ENCODE measurements around the gene CD44. TPM values are rescaled to one million over a fixed set of nuclear protein-coding genes. Genes with fewer than 3 reads are reported as not detected.

The CD44 gene
- polyA plus RNA-seq, 2 of the 4 experiments (the other 2 are of a cell fraction) = 309 to 585 TPM

DNA sequence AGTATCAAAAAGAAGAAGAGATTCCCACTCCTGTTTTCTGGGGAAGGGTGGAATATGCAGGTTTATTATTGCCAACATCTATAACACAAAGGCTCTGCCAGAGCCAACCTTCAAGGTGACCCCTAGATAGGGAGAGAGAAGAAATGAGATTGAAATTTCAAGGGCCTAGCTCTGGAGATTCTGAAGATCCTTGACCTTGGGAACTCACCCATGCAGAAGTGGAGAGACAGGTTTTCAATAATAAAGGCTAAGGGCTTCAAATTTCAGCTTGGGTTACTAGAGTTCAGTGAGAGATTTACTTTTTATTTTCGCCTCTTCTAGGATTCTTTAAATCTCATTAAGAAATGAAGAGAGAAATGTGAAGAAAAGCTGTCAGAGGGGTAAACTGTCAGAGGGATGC lies 98.4 kb downstream of the CD44 start:
- CTCF ChIA-PET = interaction anchor here (0.6 to 1.4 kb wide), 13 partner anchors 8 to 316 kb away, joined by 3 to 4 read pairs (median 3); no protein-coding TSS in a partner anchor

GRCh38 chr11:35237860-35238715 lies 99.1 kb downstream of the CD44 start:
- Histone ChIP-seq H3K4me1 (peaks cover 9% of the 10 kb centered on the region; the same call in 2 of the 3 replicates), H3K4me2 (no peak overlapping the region), H3K9me3 (0 out of 3 replicates have a peak, but pooled peaks cover 3% of the 10 kb centered on the region), H3K4me3 (no peak overlapping the region), H3K27ac (peak overlapping the region in 1 of 2 experiments; percentile 27; a peak in 4 of 6 replicates)
- POLR2A ChIA-PET = no interaction called here
- DNase-seq (ENCODE audit: low read depth in 1 of 2, low spot score in 1 of 2) (peak in 1 of 2 experiments; percentile 72), ATAC-seq (peak in 1 of 2 experiments; percentile 76; a peak in 3 of 6 replicates), FAIRE-seq (no peak)
- CTCF ChIA-PET = interaction anchor here (0.8 to 1.8 kb wide), 13 partner anchors 8 to 313 kb away, joined by 3 to 4 read pairs (median 3); no protein-coding TSS in a partner anchor
- WGBS (ENCODE audit: missing lambda C conversion rate) = 51% methylated on average over 15 of the region's 15 CpGs
- TF ChIP-seq SMC3 (IDR thresholded peaks at IDR 0.05) = peak; percentile 64
- TF ChIP-seq, protein P1, sequence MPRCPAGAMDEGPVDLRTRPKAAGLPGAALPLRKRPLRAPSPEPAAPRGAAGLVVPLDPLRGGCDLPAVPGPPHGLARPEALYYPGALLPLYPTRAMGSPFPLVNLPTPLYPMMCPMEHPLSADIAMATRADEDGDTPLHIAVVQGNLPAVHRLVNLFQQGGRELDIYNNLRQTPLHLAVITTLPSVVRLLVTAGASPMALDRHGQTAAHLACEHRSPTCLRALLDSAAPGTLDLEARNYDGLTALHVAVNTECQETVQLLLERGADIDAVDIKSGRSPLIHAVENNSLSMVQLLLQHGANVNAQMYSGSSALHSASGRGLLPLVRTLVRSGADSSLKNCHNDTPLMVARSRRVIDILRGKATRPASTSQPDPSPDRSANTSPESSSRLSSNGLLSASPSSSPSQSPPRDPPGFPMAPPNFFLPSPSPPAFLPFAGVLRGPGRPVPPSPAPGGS (IDR thresholded peaks at IDR 0.05) = no peak
- TF ChIP-seq, protein P2, sequence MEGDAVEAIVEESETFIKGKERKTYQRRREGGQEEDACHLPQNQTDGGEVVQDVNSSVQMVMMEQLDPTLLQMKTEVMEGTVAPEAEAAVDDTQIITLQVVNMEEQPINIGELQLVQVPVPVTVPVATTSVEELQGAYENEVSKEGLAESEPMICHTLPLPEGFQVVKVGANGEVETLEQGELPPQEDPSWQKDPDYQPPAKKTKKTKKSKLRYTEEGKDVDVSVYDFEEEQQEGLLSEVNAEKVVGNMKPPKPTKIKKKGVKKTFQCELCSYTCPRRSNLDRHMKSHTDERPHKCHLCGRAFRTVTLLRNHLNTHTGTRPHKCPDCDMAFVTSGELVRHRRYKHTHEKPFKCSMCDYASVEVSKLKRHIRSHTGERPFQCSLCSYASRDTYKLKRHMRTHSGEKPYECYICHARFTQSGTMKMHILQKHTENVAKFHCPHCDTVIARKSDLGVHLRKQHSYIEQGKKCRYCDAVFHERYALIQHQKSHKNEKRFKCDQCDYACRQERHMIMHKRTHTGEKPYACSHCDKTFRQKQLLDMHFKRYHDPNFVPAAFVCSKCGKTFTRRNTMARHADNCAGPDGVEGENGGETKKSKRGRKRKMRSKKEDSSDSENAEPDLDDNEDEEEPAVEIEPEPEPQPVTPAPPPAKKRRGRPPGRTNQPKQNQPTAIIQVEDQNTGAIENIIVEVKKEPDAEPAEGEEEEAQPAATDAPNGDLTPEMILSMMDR (IDR thresholded peaks at IDR 0.05) = peak; percentile 62
- no peak for TF ChIP-seq POLR2A (IDR thresholded peaks at IDR 0.05; ENCODE audit: low read length)
- TF ChIP-seq, protein P3, sequence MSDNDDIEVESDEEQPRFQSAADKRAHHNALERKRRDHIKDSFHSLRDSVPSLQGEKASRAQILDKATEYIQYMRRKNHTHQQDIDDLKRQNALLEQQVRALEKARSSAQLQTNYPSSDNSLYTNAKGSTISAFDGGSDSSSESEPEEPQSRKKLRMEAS (IDR thresholded peaks at IDR 0.05) = no peak
- TF ChIP-seq FOSB (CRISPR knock-in tag; IDR thresholded peaks at IDR 0.05) = no peak
- TF ChIP-seq, protein P4, sequence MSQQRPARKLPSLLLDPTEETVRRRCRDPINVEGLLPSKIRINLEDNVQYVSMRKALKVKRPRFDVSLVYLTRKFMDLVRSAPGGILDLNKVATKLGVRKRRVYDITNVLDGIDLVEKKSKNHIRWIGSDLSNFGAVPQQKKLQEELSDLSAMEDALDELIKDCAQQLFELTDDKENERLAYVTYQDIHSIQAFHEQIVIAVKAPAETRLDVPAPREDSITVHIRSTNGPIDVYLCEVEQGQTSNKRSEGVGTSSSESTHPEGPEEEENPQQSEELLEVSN (IDR thresholded peaks at IDR 0.05; ENCODE audit: borderline replicate concordance, low read depth) = no peak
- TF ChIP-seq ZSCAN20 (CRISPR knock-in tag; IDR thresholded peaks at IDR 0.05) = no peak
- TF ChIP-seq ZC3H11A (IDR thresholded peaks at IDR 0.05) = no peak
- TF ChIP-seq ZNF302 (CRISPR knock-in tag; IDR thresholded peaks at IDR 0.05) = no peak
- TF ChIP-seq PHF8 (IDR thresholded peaks at IDR 0.05; ENCODE audit: borderline replicate concordance, low read depth) = no peak
- TF ChIP-seq HOXB5 (CRISPR knock-in tag; IDR thresholded peaks at IDR 0.05) = no peak

More for the DNA sequence above, 98.4 kb downstream of the CD44 start:
- ATAC-seq (no peak), DNase-seq (ENCODE audit: low read depth in 1 of 2, low spot score in 1 of 2) (no peak), FAIRE-seq (no peak)
- Histone ChIP-seq H3K9me3 (0 out of 3 replicates have a peak, but pooled peaks cover 3% of the 10 kb centered on the region), H3K4me2 (no peak overlapping the region), H3K4me3 (no peak overlapping the region), H3K4me1 (peaks cover 9% of the 10 kb centered on the region; the same call in 2 of the 3 replicates), H3K27ac (0 out of 6 replicates have a peak overlapping the region, but pooled peaks of 1 of the 2 experiments have one; percentile 12)
- 94% methylated on average over 1 of the region's 1 CpG for WGBS (ENCODE audit: missing lambda C conversion rate)
- TF ChIP-seq MYC (IDR thresholded peaks at IDR 0.05; ENCODE audit: borderline replicate concordance, low read length) = no peak
- no peak for TF ChIP-seq ZNF302 (CRISPR knock-in tag; IDR thresholded peaks at IDR 0.05)
- TF ChIP-seq, protein P1 (IDR thresholded peaks at IDR 0.05) = no peak
- no peak for TF ChIP-seq TFCP2L1 (CRISPR knock-in tag; IDR thresholded peaks at IDR 0.05)
- TF ChIP-seq HOXB13 (CRISPR knock-in tag; IDR thresholded peaks at IDR 0.05; ENCODE audit: low read depth) = no peak
- no peak for TF ChIP-seq EHMT2 (IDR thresholded peaks at IDR 0.05; ENCODE audit: low read depth)
- TF ChIP-seq CBX8 (IDR thresholded peaks at IDR 0.05) = no peak
- TF ChIP-seq NFE2L2 (conservative IDR thresholded peaks at IDR 0.05; ENCODE audit: low read length) = no peak
- TF ChIP-seq KDM1A (IDR thresholded peaks at IDR 0.05; ENCODE audit: low read depth) = no peak
- no peak for TF ChIP-seq EHF (CRISPR knock-in tag; IDR thresholded peaks at IDR 0.05)
- no peak for TF ChIP-seq POLR2AphosphoS2 (conservative IDR thresholded peaks at IDR 0.05; ENCODE audit: low read length)
- TF ChIP-seq USF2 (IDR thresholded peaks at IDR 0.05) = no peak
- no peak for TF ChIP-seq RCOR1 (IDR thresholded peaks at IDR 0.05; ENCODE audit: low read depth, low read length)
- TF ChIP-seq ZSCAN20 (CRISPR knock-in tag; IDR thresholded peaks at IDR 0.05) = no peak
- no peak for TF ChIP-seq PBX3 (IDR thresholded peaks at IDR 0.05)
- TF ChIP-seq HOXA7 (CRISPR knock-in tag; IDR thresholded peaks at IDR 0.05) = no peak
- TF ChIP-seq, protein P2 (IDR thresholded peaks at IDR 0.05) = no peak
- no peak for TF ChIP-seq ESRRA (IDR thresholded peaks at IDR 0.05; ENCODE audit: borderline replicate concordance, low read length)
- POLR2A ChIA-PET = no interaction called here

All from A549 (cell line).